Breast epithelium (tissue), 3 donors: ENCODE data around the gene OGFOD3.

Experiments
- POLR2A ChIP-seq: fragments of 450-650 bp; IDR thresholded peaks from one replicate; pipeline ENCODE4 v1.6.1; 2016; ENCODE audit warnings: antibody characterized with exemption, mild to moderate bottlenecking, moderate library complexity
- TF ChIP-seq, protein P1 (sequence below), 3 donors: fragments of 450-650 bp; IDR thresholded peaks; one replicate each; pipeline ENCODE4 v1.5.1; 2016 to 2017; ENCODE audit warnings: antibody characterized with exemption in 3 of 3, mild to moderate bottlenecking in 3 of 3, moderate library complexity in 3 of 3

GRCh38 chr17:82440469-82440981 is 22.1 kb upstream of the OGFOD3 start:
- no peak for TF ChIP-seq POLR2A
- TF ChIP-seq, protein P1, sequence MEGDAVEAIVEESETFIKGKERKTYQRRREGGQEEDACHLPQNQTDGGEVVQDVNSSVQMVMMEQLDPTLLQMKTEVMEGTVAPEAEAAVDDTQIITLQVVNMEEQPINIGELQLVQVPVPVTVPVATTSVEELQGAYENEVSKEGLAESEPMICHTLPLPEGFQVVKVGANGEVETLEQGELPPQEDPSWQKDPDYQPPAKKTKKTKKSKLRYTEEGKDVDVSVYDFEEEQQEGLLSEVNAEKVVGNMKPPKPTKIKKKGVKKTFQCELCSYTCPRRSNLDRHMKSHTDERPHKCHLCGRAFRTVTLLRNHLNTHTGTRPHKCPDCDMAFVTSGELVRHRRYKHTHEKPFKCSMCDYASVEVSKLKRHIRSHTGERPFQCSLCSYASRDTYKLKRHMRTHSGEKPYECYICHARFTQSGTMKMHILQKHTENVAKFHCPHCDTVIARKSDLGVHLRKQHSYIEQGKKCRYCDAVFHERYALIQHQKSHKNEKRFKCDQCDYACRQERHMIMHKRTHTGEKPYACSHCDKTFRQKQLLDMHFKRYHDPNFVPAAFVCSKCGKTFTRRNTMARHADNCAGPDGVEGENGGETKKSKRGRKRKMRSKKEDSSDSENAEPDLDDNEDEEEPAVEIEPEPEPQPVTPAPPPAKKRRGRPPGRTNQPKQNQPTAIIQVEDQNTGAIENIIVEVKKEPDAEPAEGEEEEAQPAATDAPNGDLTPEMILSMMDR (IDR thresholded peaks at IDR 0.05) = no peak
